ENCODE results near the gene CRTAC1. TPM values are rescaled to one million over a fixed set of nuclear protein-coding genes. Genes with fewer than 3 reads are reported as not detected.

Gene CRTAC1, protein sequence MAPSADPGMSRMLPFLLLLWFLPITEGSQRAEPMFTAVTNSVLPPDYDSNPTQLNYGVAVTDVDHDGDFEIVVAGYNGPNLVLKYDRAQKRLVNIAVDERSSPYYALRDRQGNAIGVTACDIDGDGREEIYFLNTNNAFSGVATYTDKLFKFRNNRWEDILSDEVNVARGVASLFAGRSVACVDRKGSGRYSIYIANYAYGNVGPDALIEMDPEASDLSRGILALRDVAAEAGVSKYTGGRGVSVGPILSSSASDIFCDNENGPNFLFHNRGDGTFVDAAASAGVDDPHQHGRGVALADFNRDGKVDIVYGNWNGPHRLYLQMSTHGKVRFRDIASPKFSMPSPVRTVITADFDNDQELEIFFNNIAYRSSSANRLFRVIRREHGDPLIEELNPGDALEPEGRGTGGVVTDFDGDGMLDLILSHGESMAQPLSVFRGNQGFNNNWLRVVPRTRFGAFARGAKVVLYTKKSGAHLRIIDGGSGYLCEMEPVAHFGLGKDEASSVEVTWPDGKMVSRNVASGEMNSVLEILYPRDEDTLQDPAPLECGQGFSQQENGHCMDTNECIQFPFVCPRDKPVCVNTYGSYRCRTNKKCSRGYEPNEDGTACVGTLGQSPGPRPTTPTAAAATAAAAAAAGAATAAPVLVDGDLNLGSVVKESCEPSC
- total RNA-seq (2014; rRNA removed; shearing (Covaris generic); ENCODE audit: low replicate concordance): not detected in 2 replicates

- no peak for DNase-seq (ENCODE audit: low read depth)
- in situ Hi-C loops (cut with HindIII; ENCODE audit: low pct_unique_long_range_greater_than_20kb, low sequenced_read_pairs): no loop called here
Observed at GRCh38 chr10:98030093-98030821, at the start of gene CRTAC1. TSS of gene CRTAC1 (minus strand) at chr10:98030621. CDS start at chr10:98030472, 149 bp downstream.

DNA sequence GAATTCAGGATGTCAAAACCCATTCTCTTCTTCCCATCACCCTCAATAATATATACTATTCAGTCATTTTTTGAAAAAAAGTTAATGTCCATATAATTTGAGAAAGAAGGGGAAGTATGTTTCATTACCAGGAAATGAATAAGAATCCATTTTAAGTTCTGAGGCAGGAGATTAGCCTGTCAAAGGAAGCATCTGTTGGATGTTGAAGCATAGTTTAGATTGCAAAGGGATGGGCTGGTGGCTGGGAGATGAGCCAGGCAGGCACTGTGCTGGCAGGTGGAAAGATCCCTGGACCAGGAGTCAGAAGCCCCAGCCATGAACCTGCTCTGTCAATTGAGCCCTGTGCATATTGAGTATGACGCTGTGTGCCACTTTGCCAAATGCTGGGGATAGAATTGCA, 48.4 kb upstream of the CRTAC1 start:
- in situ Hi-C loops (cut with HindIII; ENCODE audit: low pct_unique_long_range_greater_than_20kb, low sequenced_read_pairs): no loop called here
- no peak for DNase-seq (ENCODE audit: low read depth)

- DNase-seq (ENCODE audit: low read depth): no peak
- in situ Hi-C loops (cut with HindIII; ENCODE audit: low pct_unique_long_range_greater_than_20kb, low sequenced_read_pairs): no loop called here
Observed at GRCh38 chr10:98077223-98077622, 46.8 kb upstream of the CRTAC1 start.

- DNase-seq (ENCODE audit: low read depth): no peak
- in situ Hi-C loops (cut with HindIII; ENCODE audit: low pct_unique_long_range_greater_than_20kb, low sequenced_read_pairs): no loop called here
Observed at GRCh38 chr10:98076086-98076485, 45.7 kb upstream of the CRTAC1 start.

GRCh38 chr10:98074315-98074911, 44.0 kb upstream of the CRTAC1 start:
- no peak for DNase-seq (ENCODE audit: low read depth)
- in situ Hi-C loops (cut with HindIII; ENCODE audit: low pct_unique_long_range_greater_than_20kb, low sequenced_read_pairs): no loop called here

DNA sequence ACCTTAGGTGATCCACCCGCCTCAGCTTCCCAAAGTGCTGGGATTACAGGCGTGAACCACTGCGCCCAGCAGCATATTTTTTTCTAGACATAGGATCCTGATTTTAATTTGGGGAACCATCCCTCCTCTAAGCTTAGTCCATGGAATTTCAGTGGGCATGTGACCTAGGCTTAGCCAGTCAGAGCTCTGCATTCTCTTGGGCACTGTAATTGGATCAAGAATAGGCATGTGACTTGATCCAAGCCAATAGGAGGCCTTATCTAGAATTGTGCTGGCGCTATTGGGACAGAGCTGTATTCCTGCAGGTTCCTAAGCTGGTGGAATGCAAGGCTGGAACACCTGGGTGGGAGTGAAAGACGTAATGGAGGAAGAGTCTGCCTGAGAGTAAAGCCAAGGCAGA, 36.7 kb upstream of the CRTAC1 start:
- in situ Hi-C loops (cut with HindIII; ENCODE audit: low pct_unique_long_range_greater_than_20kb, low sequenced_read_pairs): no loop called here
- DNase-seq (ENCODE audit: low read depth): no peak

DNA sequence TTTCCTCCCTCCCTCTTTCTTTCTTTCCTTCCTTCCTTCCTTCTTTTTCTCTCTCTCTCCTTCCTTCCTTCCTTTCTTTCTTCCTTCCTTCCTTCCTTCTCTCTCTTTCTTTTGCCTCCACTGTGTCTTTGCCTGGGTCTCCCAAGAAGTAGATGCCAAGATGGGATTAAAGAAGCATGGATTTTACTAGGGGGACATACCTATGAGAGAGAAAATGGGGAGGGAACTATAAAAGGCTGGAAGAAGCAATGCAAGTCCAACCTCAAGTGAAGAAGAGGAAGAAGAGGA, 33.3 kb upstream of the CRTAC1 start:
- DNase-seq (ENCODE audit: low read depth): no peak
- in situ Hi-C loops (cut with HindIII; ENCODE audit: low pct_unique_long_range_greater_than_20kb, low sequenced_read_pairs): no loop called here

- in situ Hi-C loops (cut with HindIII; ENCODE audit: low pct_unique_long_range_greater_than_20kb, low sequenced_read_pairs): no loop called here
- no peak for DNase-seq (ENCODE audit: low read depth)
Observed at GRCh38 chr10:98062424-98062823, 32.0 kb upstream of the CRTAC1 start.

DNA sequence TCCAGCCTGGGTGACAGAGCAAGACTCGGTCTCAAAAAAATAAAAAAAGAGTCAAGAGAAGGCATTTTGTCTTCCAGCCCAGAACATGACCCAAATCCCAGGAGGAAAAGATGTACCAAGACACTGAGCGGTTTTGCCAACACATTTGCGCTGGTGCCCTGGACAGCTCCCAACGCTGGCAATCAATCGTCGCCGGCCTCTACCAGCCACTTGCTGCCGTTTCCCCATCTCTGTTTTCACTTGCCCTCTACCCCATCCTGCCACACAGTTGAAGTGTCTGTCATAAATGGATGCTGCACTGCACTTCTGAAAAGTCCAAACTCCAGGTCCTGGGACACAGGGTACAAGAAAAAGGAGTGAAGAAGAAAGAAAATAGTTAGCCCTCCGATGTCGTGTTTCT, 29.7 kb upstream of the CRTAC1 start:
- in situ Hi-C loops (cut with HindIII; ENCODE audit: low pct_unique_long_range_greater_than_20kb, low sequenced_read_pairs): no loop called here
- no peak for DNase-seq (ENCODE audit: low read depth)

- in situ Hi-C loops (cut with HindIII; ENCODE audit: low pct_unique_long_range_greater_than_20kb, low sequenced_read_pairs): no loop called here
- no peak for DNase-seq (ENCODE audit: low read depth)
Observed at GRCh38 chr10:98058295-98058694, 27.9 kb upstream of the CRTAC1 start.

DNA sequence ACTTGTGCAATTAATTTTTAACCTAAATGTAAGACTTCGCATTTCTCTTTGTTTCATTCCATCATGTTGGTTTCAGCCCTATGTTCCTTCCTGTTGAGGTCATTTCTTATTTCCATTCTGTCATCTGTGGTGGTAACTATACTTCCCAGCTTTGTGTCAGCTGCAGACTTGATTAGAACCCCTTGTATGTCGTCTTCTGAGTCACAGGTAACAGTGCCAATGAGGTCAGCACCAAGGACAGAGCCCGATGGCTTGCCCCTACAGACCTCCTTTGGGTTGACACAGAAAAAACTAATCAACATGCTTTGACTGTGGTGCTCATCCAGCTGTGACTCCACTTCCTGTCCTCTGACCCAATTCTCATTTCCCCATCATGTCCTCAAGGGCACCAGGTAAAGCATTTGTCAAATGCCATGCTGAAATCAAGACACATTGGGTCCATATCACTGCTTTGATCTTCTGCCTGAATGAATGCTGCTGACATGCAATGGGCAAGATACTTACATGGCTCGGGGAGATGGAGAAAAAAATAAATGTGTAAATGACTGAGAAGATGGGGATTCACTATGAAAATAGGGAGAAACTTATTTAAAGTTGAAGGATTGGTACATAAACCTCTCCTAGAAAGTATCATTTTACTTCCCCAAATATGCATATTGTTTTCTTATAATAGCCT, 25.6 kb upstream of the CRTAC1 start:
- in situ Hi-C loops (cut with HindIII; ENCODE audit: low pct_unique_long_range_greater_than_20kb, low sequenced_read_pairs): no loop called here
- DNase-seq (ENCODE audit: low read depth): peak; percentile 52

DNA sequence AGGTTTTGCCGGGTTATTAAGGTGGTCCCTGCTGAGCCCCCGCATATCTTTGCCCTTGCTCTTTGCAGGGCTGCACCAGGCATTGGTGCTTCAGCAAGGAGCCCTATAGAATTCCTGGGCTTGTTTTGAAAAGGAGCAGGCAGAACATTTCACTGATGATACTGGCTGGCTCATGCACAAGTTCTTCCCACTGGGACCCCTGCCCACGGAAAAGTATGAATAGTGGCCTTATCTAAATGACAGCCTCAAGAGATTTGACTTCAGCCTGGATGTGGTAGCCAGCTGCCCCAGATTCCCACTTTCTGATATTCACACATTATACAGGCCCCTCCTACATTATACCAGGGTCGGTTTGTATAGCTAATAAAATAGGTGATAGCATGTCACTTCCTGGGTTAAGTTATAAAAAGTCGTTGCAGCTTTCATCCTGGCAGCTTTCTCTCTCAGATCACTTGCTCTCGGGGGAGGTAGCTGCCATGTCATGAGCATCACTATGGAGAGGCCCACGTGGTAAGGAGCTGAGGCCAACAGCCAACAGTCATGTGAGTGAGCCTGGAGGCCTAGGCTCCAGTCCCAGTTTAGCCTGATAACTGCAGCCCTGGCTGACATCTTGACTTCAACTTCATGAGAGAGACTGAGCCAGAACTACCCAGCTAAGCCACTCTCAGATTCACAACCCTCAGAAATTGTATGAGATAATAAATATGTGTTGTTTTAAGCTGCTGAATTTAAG, 16.8 kb upstream of the CRTAC1 start:
- in situ Hi-C loops (cut with HindIII; ENCODE audit: low pct_unique_long_range_greater_than_20kb, low sequenced_read_pairs): no loop called here
- no peak for DNase-seq (ENCODE audit: low read depth)

GRCh38 chr10:98045785-98046389, 15.5 kb upstream of the CRTAC1 start:
- DNase-seq (ENCODE audit: low read depth): peak; percentile 39
- in situ Hi-C loops (cut with HindIII; ENCODE audit: low pct_unique_long_range_greater_than_20kb, low sequenced_read_pairs): no loop called here

GRCh38 chr10:98041352-98042043, 11.1 kb upstream of the CRTAC1 start:
- DNase-seq (ENCODE audit: low read depth): peak; percentile 28
- in situ Hi-C loops (cut with HindIII; ENCODE audit: low pct_unique_long_range_greater_than_20kb, low sequenced_read_pairs): no loop called here

GRCh38 chr10:98039690-98040381, 9.4 kb upstream of the CRTAC1 start:
- in situ Hi-C loops (cut with HindIII; ENCODE audit: low pct_unique_long_range_greater_than_20kb, low sequenced_read_pairs): no loop called here
- no peak for DNase-seq (ENCODE audit: low read depth)

DNA sequence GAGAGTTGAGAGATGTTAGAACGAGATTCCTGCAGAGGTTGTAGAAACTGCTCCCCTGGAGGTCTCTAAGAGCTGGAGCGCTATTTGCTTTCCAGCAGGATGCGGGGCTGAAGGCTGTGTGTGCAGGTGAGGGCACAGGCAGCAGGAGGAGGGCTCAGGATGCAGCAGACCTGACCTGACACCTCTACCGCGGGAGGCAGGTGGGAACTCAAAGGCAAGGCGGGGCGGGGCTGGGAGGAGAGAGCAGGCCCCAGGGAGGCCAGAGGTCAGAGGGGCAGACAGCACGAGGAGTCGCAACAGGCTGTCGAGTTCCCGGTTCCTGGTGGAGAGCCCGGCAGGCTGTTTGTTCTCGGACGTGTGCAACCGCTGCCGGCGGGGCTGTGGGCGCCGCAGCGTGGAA, 7.9 kb upstream of the CRTAC1 start:
- in situ Hi-C loops (cut with HindIII; ENCODE audit: low pct_unique_long_range_greater_than_20kb, low sequenced_read_pairs): no loop called here
- DNase-seq (ENCODE audit: low read depth): no peak

Measured in Caki2 (cell line).